ENCODE results near the gene NR2E1.

Gene NR2E1

GRCh38 chr6:108198761-108199498 lies 33.1 kb downstream of the NR2E1 start:
- TF ChIP-seq, protein P1, sequence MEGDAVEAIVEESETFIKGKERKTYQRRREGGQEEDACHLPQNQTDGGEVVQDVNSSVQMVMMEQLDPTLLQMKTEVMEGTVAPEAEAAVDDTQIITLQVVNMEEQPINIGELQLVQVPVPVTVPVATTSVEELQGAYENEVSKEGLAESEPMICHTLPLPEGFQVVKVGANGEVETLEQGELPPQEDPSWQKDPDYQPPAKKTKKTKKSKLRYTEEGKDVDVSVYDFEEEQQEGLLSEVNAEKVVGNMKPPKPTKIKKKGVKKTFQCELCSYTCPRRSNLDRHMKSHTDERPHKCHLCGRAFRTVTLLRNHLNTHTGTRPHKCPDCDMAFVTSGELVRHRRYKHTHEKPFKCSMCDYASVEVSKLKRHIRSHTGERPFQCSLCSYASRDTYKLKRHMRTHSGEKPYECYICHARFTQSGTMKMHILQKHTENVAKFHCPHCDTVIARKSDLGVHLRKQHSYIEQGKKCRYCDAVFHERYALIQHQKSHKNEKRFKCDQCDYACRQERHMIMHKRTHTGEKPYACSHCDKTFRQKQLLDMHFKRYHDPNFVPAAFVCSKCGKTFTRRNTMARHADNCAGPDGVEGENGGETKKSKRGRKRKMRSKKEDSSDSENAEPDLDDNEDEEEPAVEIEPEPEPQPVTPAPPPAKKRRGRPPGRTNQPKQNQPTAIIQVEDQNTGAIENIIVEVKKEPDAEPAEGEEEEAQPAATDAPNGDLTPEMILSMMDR (IDR thresholded peaks at IDR 0.05; ENCODE audit: low read depth, low read length): no peak
- no peak overlapping the region for H3K4me3 ChIP-seq (ENCODE audit: low read depth, low read length)

DNA sequence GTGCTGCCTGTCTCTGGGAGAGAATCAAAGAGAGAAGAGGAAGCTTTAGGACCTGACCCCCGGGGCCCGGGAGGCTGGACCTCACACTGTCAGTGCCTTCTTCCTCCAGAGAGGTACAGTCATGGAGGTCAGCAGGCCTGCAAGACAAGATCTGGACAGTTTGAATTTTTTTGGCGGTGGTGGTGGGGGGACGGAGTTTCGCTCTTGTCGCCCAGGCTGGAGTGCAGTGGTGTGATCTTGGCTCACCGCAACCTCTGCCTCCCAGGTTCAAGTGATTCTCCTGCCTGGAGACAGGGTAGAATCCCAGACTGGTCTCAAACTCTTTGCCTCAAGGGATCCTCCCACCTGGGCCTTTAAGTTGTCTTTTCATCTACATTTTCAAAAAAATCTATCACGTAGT lies 34.4 kb downstream of the NR2E1 start:
- TF ChIP-seq, protein P1 (IDR thresholded peaks at IDR 0.05; ENCODE audit: low read depth, low read length): no peak
- no peak overlapping the region for H3K4me3 ChIP-seq (ENCODE audit: low read depth, low read length)

DNA sequence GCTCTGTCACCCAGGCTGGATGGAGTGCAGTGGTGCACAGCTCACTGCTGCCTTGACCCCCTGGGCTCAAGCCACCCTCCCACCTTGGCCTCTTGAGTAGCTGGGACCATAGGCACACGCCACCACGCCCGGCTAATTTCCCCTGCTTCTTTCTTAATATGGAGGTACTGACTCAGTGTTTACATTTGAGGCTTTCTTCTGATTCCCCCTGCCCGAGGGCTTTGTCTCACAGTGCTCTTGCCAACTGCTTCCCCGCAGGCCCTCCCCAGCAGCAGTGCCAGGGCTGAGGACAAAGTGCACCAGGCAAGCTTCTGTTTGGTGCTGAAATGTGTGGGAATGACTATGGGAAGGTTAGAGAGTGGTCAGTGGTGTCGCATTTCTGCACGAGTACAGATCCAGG lies 34.8 kb downstream of the NR2E1 start:
- TF ChIP-seq, protein P1 (IDR thresholded peaks at IDR 0.05; ENCODE audit: low read depth, low read length): no peak
- H3K4me3 ChIP-seq (ENCODE audit: low read depth, low read length): no peak overlapping the region

- TF ChIP-seq, protein P1 (IDR thresholded peaks at IDR 0.05; ENCODE audit: low read depth, low read length): no peak
- H3K4me3 ChIP-seq (ENCODE audit: low read depth, low read length): no peak overlapping the region
Measured at GRCh38 chr6:108203189-108204112, 37.6 kb downstream of the NR2E1 start.

GRCh38 chr6:108207013-108207412 lies 41.2 kb downstream of the NR2E1 start:
- TF ChIP-seq, protein P1 (IDR thresholded peaks at IDR 0.05; ENCODE audit: low read depth, low read length): no peak
- H3K4me3 ChIP-seq (ENCODE audit: low read depth, low read length): no peak overlapping the region

- TF ChIP-seq, protein P1 (IDR thresholded peaks at IDR 0.05; ENCODE audit: low read depth, low read length): no peak
- H3K4me3 ChIP-seq (ENCODE audit: low read depth, low read length): no peak overlapping the region
Measured at GRCh38 chr6:108209738-108210137, 43.9 kb downstream of the NR2E1 start.

DNA sequence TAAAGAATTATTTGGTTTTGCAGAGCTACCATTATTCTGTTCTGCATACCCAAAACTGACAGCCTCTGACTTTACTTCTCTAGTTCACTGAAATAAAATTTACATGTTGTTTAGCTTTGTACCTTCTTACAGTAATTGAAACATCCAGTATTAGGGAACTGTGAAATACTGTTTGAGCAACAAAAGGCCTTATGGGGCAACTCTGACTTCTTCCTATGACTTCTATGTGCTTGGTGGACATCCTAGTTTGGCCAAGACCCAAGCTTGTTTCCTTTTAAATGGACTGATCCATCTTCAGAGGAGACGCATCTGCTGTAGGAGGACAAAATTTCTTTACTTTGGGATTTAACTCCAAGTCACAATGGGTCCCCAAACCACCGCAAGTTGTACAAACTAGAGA lies 44.7 kb downstream of the NR2E1 start:
- TF ChIP-seq, protein P1 (IDR thresholded peaks at IDR 0.05; ENCODE audit: low read depth, low read length): no peak
- H3K4me3 ChIP-seq (ENCODE audit: low read depth, low read length): no peak overlapping the region
